Erythroblast (primary cell): ENCODE data around the gene FAM81B.

Experiments used
- GATA1 ChIP-seq: IDR thresholded peaks from 2 replicates; pipeline ENCODE4 v1.6.1; 2011; ENCODE audit warnings: low read depth, mild to moderate bottlenecking, control low read depth, low read length, moderate library complexity
- POLR2A ChIP-seq: IDR thresholded peaks from 2 replicates; pipeline ENCODE4 v1.6.1; 2011; ENCODE audit warnings: mild to moderate bottlenecking, low read length

GRCh38 chr5:95454536-95454935 lies 63.4 kb downstream of the FAM81B start:
- TF ChIP-seq POLR2A (no peak), GATA1 (no peak)
